Lower lobe of right lung (tissue), 2 donors: ENCODE data around the gene CD300E. TPM values are rescaled to one million over a fixed set of nuclear protein-coding genes. Genes with fewer than 3 reads are reported as not detected.

ENCODE experiments used
- ATAC-seq, 2 donors: fragments of 200-7000 bp; cut with Tn5 transposase; one replicate each; pipeline ENCODE4 v1.9.1; 2020 to 2022; ENCODE audit warnings: mild to moderate bottlenecking in 2 of 2, moderate library complexity in 2 of 2
- DNase-seq: peaks from one replicate; pipeline ENCODE4 v3.0.0-alpha.2; 2020
- H3K27ac ChIP-seq: fragments of 200-600 bp; one replicate; pipeline ENCODE4 v1.8.0; 2022
- H3K27me3 ChIP-seq: fragments of 200-600 bp; one replicate; pipeline ENCODE4 v1.8.0; 2022; ENCODE audit warnings: low read depth
- H3K36me3 ChIP-seq: fragments of 200-600 bp; one replicate; pipeline ENCODE4 v1.8.0; 2022; ENCODE audit warnings: mild to moderate bottlenecking
- H3K4me1 ChIP-seq: fragments of 200-600 bp; one replicate; pipeline ENCODE4 v1.8.0; 2022
- H3K4me3 ChIP-seq: fragments of 200-600 bp; one replicate; pipeline ENCODE4 v1.8.0; 2022; ENCODE audit warnings: mild to moderate bottlenecking
- H3K9me3 ChIP-seq: fragments of 200-600 bp; one replicate; pipeline ENCODE4 v1.8.0; 2022
- CTCF ChIP-seq: fragments of 200-600 bp; IDR thresholded peaks from one replicate; pipeline ENCODE4 v1.8.0; 2022; ENCODE audit warnings: antibody characterized with exemption, mild to moderate bottlenecking
- intact Hi-C: fragments of 100-400 bp; cut with DNase I; formaldehyde crosslinking; loops from one replicate; pipeline ENCODE4 v1.11.0; 2022
- total RNA-seq: library from RNA; stranded (reverse); fragmentation: NEBNext Ultra II Directional; extraction: Animal tissue kit (Norgen Biotek cat#: 25700); gene quantifications from one replicate; pipeline ENCODE4 v1.2.1, GENCODE V29; 2021
- donor health status: DM: no; HTN: yes; CAD: no; lungs with severe emphysema.

The CD300E gene
- total RNA-seq, 1 donor from 2014 or later: 7.3 TPM

- no peak for ATAC-seq
- no peak for TF ChIP-seq CTCF
- H3K27me3 ChIP-seq: peaks cover 12% of the 10 kb centered on the region
These were observed 32.0 kb downstream of the CD300E start for GRCh38 chr17:74591503-74591902.

GRCh38 chr17:74585711-74586110, 37.8 kb downstream of the CD300E start:
- Histone ChIP-seq H3K27me3 (peaks cover 10% of the 10 kb centered on the region), H3K36me3 (no peaks in the 10 kb centered on the region), H3K9me3 (no peaks in the 10 kb centered on the region), H3K27ac (no peak overlapping the region), H3K4me3 (no peak overlapping the region), H3K4me1 (no peaks in the 10 kb centered on the region)
- ATAC-seq (no peak), DNase-seq (no peak)
- no peak for TF ChIP-seq CTCF
- intact Hi-C loops: no loop called here

More at GRCh38 chr17:74591503-74591902, 32.0 kb downstream of the CD300E start:
- Histone ChIP-seq H3K4me1 (no peaks in the 10 kb centered on the region), H3K36me3 (no peaks in the 10 kb centered on the region), H3K27ac (no peak overlapping the region), H3K4me3 (no peak overlapping the region), H3K9me3 (no peaks in the 10 kb centered on the region)
- intact Hi-C loops: no loop called here
- DNase-seq: no peak

GRCh38 chr17:74584292-74585060, 39.1 kb downstream of the CD300E start:
- Histone ChIP-seq H3K36me3 (no peaks in the 10 kb centered on the region), H3K27me3 (peaks cover 4% of the 10 kb centered on the region), H3K4me1 (no peaks in the 10 kb centered on the region), H3K9me3 (no peaks in the 10 kb centered on the region), H3K4me3 (no peak overlapping the region), H3K27ac (no peak overlapping the region)
- ATAC-seq (no peak), DNase-seq (no peak)
- intact Hi-C loops: no loop called here
- TF ChIP-seq CTCF: no peak

GRCh38 chr17:74582633-74583032, 40.9 kb downstream of the CD300E start:
- ATAC-seq (no peak), DNase-seq (no peak)
- TF ChIP-seq CTCF: no peak
- no peaks in the 10 kb centered on the region for H3K36me3 ChIP-seq
- no peaks in the 10 kb centered on the region for H3K9me3 ChIP-seq
- H3K4me3 ChIP-seq: no peak overlapping the region
- peaks cover 4% of the 10 kb centered on the region for H3K27me3 ChIP-seq
- no peak overlapping the region for H3K27ac ChIP-seq
- intact Hi-C loops: no loop called here
- no peaks in the 10 kb centered on the region for H3K4me1 ChIP-seq

GRCh38 chr17:74579900-74580299, 43.6 kb downstream of the CD300E start:
- peak; percentile 35 to 48 for ATAC-seq
- no peak overlapping the region for H3K27ac ChIP-seq
- intact Hi-C loops: no loop called here

More at GRCh38 chr17:74579900-74580299, 43.6 kb downstream of the CD300E start:
- Histone ChIP-seq H3K9me3 (no peaks in the 10 kb centered on the region), H3K36me3 (no peaks in the 10 kb centered on the region), H3K4me3 (no peak overlapping the region), H3K27me3 (no peaks in the 10 kb centered on the region), H3K4me1 (no peaks in the 10 kb centered on the region)
- no peak for DNase-seq
- no peak for TF ChIP-seq CTCF
